Thoracic aorta (tissue), 2 donors: ENCODE measurements around the gene XRN1. TPM values are rescaled to one million over a fixed set of nuclear protein-coding genes. Genes with fewer than 3 reads are reported as not detected.

Experiments
- ATAC-seq: fragments of 150-250 bp; one replicate; pipeline ENCODE4 v1.8.0; 2017; ENCODE audit warnings: low read depth; ENCODE audit not compliant: insufficient number of reproducible peaks, low FRiP score
- DNase-seq: peaks from one replicate; pipeline ENCODE4 v3.0.0-alpha.2; 2020; ENCODE audit warnings: low spot score
- H3K27ac ChIP-seq, 2 donors: fragments of 200-600 bp; sonication (generic); 1 replicate in 1 of 2; 2 replicates in 1 of 2; pipeline ENCODE4 v1.5.1; 2016; ENCODE audit warnings: mild to moderate bottlenecking in 2 of 2, moderate library complexity in 2 of 2
- H3K27me3 ChIP-seq: fragments of 200-600 bp; sonication (generic); replicated peaks from 2 replicates; pipeline ENCODE4 v1.6.0; 2016; ENCODE audit warnings: mild to moderate bottlenecking; ENCODE audit not compliant: insufficient read depth
- H3K36me3 ChIP-seq: fragments of 200-600 bp; sonication (generic); one replicate; pipeline ENCODE4 v1.5.1; 2016
- H3K4me1 ChIP-seq, 2 donors: fragments of 200-600 bp; sonication (generic); 1 replicate in 1 of 2; 2 replicates in 1 of 2; pipeline versions ENCODE4 v1.5.1 to v1.6.0; 2016; ENCODE audit warnings: low read depth in 2 of 2, mild to moderate bottlenecking in 1 of 2; ENCODE audit not compliant: control insufficient read depth in 1 of 2
- H3K4me3 ChIP-seq: fragments of 200-600 bp; sonication (generic); 2 replicates; pipeline ENCODE4 v1.5.1; 2016; ENCODE audit warnings: mild to moderate bottlenecking
- H3K9me3 ChIP-seq: fragments of 200-600 bp; sonication (generic); 2 replicates; pipeline ENCODE4 v1.5.1; 2016
- CTCF ChIP-seq: fragments of 200-600 bp; sonication (generic); IDR thresholded peaks from one replicate; pipeline ENCODE4 v1.5.1; 2019; ENCODE audit warnings: antibody characterized with exemption
- total RNA-seq, 2 donors: library from RNA; depleted of rRNA; stranded (reverse); fragments of >200 nt; gene quantifications; one replicate each; pipeline versions ENCODE4 v1.1.0 to v1.2.3, GENCODE V29; 2016

XRN1 gene
- total RNA-seq, 2 donors from 2014 or later: 29.0 to 66.9 TPM

DNA sequence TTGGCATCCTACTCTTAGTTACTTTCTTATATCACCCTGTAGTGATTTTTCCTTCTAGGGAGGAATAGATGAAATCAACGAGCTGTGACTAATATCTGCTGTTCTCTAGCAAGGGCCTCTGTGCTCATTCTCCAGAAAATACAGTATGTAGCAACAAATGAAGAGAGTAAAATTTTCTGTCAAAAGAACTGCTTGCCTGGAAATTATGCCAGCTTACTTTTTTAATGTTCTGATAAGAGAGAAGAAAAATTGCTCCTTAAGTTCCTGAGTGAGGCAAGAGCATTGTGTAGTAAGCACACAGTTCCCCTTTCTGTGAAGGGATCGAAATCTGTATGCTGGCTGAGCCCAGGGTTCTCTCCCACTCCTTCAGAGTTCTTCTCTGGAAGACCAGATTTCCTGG, 171.1 kb downstream of the XRN1 start:
- Histone ChIP-seq H3K27me3 (no peaks in the 10 kb centered on the region), H3K4me3 (no peak overlapping the region), H3K4me1 (peaks cover 21 to 26% of the 10 kb centered on the region in 2 donors), H3K36me3 (no peaks in the 10 kb centered on the region), H3K9me3 (no peaks in the 10 kb centered on the region), H3K27ac (peak overlapping the region; percentile 36 to 43)
- peak; percentile 72 for ATAC-seq
- DNase-seq: no peak
- TF ChIP-seq CTCF: no peak

GRCh38 chr3:142275856-142276255, 172.0 kb downstream of the XRN1 start:
- DNase-seq (no peak), ATAC-seq (peak; percentile 42)
- TF ChIP-seq CTCF: no peak
- Histone ChIP-seq H3K9me3 (no peaks in the 10 kb centered on the region), H3K4me3 (peak overlapping the region; percentile 37), H3K4me1 (peaks cover 21 to 26% of the 10 kb centered on the region in 2 donors), H3K36me3 (no peaks in the 10 kb centered on the region), H3K27ac (peak overlapping the region; percentile 36 to 43), H3K27me3 (no peaks in the 10 kb centered on the region)

- ATAC-seq: no peak
- Histone ChIP-seq H3K27ac (no peak overlapping the region), H3K27me3 (no peaks in the 10 kb centered on the region), H3K4me3 (no peak overlapping the region), H3K4me1 (peaks cover 21 to 26% of the 10 kb centered on the region in 2 donors), H3K9me3 (no peaks in the 10 kb centered on the region), H3K36me3 (no peaks in the 10 kb centered on the region)
- TF ChIP-seq CTCF: no peak
- DNase-seq: no peak
Measured at GRCh38 chr3:142274908-142275307, 172.9 kb downstream of the XRN1 start.

DNA sequence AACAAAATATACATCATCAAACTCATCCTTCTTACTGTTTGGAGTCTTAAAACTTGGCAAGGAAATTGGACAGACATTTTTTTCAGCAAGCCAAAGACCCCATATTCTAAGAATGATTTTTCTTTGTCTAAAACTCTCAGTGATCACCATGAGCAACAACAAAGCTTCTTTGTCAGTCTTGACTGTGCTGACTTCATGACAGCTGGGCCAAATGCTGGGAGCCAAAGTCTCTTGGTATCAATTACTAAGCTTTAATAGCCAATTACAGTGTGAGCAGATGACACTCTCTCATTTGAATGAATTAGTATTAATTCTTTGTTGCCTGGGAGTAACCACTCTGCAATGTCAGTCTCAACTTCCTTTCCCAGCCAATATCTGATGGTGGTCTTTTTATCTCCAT, 174.3 kb downstream of the XRN1 start:
- DNase-seq: no peak
- Histone ChIP-seq H3K9me3 (no peaks in the 10 kb centered on the region), H3K36me3 (no peaks in the 10 kb centered on the region), H3K27ac (no peak overlapping the region), H3K4me3 (no peak overlapping the region), H3K27me3 (no peaks in the 10 kb centered on the region), H3K4me1 (peaks cover 21 to 26% of the 10 kb centered on the region in 2 donors)
- ATAC-seq: no peak
- no peak for TF ChIP-seq CTCF

- DNase-seq (no peak), ATAC-seq (no peak)
- Histone ChIP-seq H3K4me1 (peaks cover 16 to 21% of the 10 kb centered on the region in 2 donors), H3K4me3 (no peak overlapping the region), H3K27ac (no peak overlapping the region), H3K9me3 (no peaks in the 10 kb centered on the region), H3K36me3 (no peaks in the 10 kb centered on the region), H3K27me3 (no peaks in the 10 kb centered on the region)
- TF ChIP-seq CTCF: no peak
Measured at GRCh38 chr3:142272200-142272891, 175.5 kb downstream of the XRN1 start.
